Measurements from ENCODE around the gene MAB21L3. TPM values are rescaled to one million over a fixed set of nuclear protein-coding genes. Genes with fewer than 3 reads are reported as not detected.

MAB21L3 gene
- total RNA-seq, 1 experiment from 2014 or later: not detected

DNA sequence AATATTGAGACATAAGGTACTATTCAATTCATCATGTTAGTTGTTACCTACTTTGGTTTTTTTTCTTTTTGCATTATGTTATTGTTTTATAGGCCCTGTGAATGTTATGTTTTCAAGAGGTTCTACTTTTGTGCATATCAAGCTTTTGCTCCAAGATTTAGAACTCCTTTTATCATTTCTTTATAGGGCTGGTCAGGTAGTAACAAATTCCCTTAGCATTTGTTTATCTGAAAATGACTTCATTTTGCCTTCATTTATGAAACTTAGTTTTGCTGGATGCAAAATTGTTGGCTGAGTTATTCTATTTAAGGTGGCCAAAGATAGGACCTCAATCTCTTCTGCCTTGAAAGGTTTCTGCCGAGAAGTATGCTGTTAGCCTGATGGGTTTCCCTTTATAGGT lies 21.3 kb upstream of the MAB21L3 start:
- no peak overlapping the region for H3T11ph ChIP-seq (ENCODE audit: low read length)
- no peaks in the 10 kb centered on the region for H3K27me3 ChIP-seq (ENCODE audit: insufficient read depth, low read length)
- no peak for DNase-seq
- no peaks in the 10 kb centered on the region for H3K79me1 ChIP-seq (ENCODE audit: insufficient read depth, low read depth, low read length, poor library complexity, severe bottlenecking)
- H3K27ac Mint-ChIP-seq: no peak overlapping the region
- no peaks in the 10 kb centered on the region for H3K9me3 ChIP-seq (ENCODE audit: control insufficient read depth, low read depth, low read length)
- no peak overlapping the region for H2BK20ac ChIP-seq (ENCODE audit: low read depth, low read length, poor library complexity, severe bottlenecking)
- no peak overlapping the region for H3K9ac ChIP-seq (ENCODE audit: extremely low read depth, insufficient read length, low read length)
- H3K36me3 Mint-ChIP-seq (ENCODE audit: insufficient read depth in 1 of 3, low read depth in 3 of 3): peaks cover 0 to 9% (median 0%) of the 10 kb centered on the region in 3 experiments; a peak in 2 of 7 replicates
- H3K4me3 Mint-ChIP-seq: no peak overlapping the region
- no peak overlapping the region for H3K18ac ChIP-seq (ENCODE audit: insufficient read length, low read depth, low read length)
- no peak overlapping the region for H3K27ac ChIP-seq (ENCODE audit: insufficient read length, low read depth, low read length)
- no peaks in the 10 kb centered on the region for H3K4me1 Mint-ChIP-seq
- TF ChIP-seq, protein P1, sequence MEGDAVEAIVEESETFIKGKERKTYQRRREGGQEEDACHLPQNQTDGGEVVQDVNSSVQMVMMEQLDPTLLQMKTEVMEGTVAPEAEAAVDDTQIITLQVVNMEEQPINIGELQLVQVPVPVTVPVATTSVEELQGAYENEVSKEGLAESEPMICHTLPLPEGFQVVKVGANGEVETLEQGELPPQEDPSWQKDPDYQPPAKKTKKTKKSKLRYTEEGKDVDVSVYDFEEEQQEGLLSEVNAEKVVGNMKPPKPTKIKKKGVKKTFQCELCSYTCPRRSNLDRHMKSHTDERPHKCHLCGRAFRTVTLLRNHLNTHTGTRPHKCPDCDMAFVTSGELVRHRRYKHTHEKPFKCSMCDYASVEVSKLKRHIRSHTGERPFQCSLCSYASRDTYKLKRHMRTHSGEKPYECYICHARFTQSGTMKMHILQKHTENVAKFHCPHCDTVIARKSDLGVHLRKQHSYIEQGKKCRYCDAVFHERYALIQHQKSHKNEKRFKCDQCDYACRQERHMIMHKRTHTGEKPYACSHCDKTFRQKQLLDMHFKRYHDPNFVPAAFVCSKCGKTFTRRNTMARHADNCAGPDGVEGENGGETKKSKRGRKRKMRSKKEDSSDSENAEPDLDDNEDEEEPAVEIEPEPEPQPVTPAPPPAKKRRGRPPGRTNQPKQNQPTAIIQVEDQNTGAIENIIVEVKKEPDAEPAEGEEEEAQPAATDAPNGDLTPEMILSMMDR (conservative IDR thresholded peaks at IDR 0.05): no peak
- H2BK120ac ChIP-seq (ENCODE audit: low read depth, low read length, poor library complexity, severe bottlenecking): no peak overlapping the region
- no peak overlapping the region for H3K14ac ChIP-seq (ENCODE audit: insufficient read depth, low read length)
- H4K8ac ChIP-seq (replicated peaks; ENCODE audit: insufficient read length, low read depth, low read length): no peak overlapping the region
- H2AFZ ChIP-seq (ENCODE audit: low read length): no peak overlapping the region
- H3K4me2 ChIP-seq (ENCODE audit: insufficient read depth, insufficient read length, low read length): no peak overlapping the region
- H3K56ac ChIP-seq (ENCODE audit: insufficient read length, low read depth, low read length): no peak overlapping the region
- H3K23me2 ChIP-seq (ENCODE audit: insufficient read length, low read depth, low read length, poor library complexity, severe bottlenecking): no peaks in the 10 kb centered on the region
- H2BK12ac ChIP-seq (ENCODE audit: insufficient read length, low read depth, low read length): no peak overlapping the region
- WGBS (ENCODE audit: extremely low coverage, insufficient read length, low lambda C conversion rate): no CpG with 5 or more reads among the region's 1 CpG
- no peak overlapping the region for H3K4ac ChIP-seq (ENCODE audit: low read depth, low read length)
- H2BK5ac ChIP-seq (ENCODE audit: insufficient read length, low read length): no peak overlapping the region
- H3K9me3 Mint-ChIP-seq: peaks cover 10 to 17% of the 10 kb centered on the region in 2 experiments
- no peak overlapping the region for H3K23ac ChIP-seq (ENCODE audit: insufficient read length, low read depth, low read length)
- no peaks in the 10 kb centered on the region for H3K27me3 Mint-ChIP-seq (ENCODE audit: low read depth)
- no peaks in the 10 kb centered on the region for H4K20me1 ChIP-seq (ENCODE audit: control insufficient read depth, insufficient read depth, insufficient read length)
- H4K91ac ChIP-seq (ENCODE audit: insufficient read length, low read depth, low read length): no peak overlapping the region
- H3K4me1 ChIP-seq (ENCODE audit: insufficient read depth, low read length): no peaks in the 10 kb centered on the region
- no peaks in the 10 kb centered on the region for H3K79me2 ChIP-seq (ENCODE audit: insufficient read depth, low read length)
- no peak overlapping the region for H4K5ac ChIP-seq (ENCODE audit: insufficient read length, low read depth, low read length)
- H2AK5ac ChIP-seq (ENCODE audit: insufficient read length, low read length): no peak overlapping the region
- H2BK15ac ChIP-seq (ENCODE audit: low read depth, low read length): no peak overlapping the region
